ENCODE results near the gene ITGAX.

DNA sequence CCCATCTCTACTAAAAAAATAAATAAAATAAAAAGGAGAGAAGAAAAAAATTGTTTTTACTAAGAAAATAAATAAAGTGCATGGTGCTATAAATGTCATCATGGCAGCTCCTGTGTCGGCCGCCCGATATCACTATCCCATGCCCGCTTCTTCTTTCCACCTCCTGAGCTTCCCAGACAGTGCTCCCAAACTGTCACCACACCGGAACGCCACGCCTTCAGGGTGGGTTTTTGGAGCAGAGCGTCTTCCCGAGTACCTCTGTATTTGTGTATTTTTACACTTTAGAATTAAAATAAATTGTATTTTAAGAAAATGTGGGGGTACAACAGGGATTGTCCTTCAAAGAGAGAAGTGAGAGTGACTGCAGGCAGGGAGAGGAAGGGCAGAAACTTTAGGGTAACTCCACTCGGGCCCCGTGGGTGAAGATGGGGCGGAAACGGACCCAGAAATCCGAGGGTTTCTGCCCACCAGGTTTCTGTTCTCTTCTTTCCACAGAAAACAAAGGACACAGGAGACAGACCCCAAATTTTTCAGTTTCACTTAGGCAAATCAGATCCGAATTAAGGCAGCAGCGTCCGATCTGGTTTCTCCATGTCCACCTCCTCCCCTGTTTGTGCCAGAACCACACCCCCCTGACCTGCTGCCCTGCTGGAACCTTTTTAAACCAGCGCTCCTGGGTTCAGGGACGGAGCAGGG lies 3.6 kb upstream of the ITGAX start:
- no peak for TF ChIP-seq POLR2A (IDR thresholded peaks at IDR 0.05)
- TF ChIP-seq, protein P1, sequence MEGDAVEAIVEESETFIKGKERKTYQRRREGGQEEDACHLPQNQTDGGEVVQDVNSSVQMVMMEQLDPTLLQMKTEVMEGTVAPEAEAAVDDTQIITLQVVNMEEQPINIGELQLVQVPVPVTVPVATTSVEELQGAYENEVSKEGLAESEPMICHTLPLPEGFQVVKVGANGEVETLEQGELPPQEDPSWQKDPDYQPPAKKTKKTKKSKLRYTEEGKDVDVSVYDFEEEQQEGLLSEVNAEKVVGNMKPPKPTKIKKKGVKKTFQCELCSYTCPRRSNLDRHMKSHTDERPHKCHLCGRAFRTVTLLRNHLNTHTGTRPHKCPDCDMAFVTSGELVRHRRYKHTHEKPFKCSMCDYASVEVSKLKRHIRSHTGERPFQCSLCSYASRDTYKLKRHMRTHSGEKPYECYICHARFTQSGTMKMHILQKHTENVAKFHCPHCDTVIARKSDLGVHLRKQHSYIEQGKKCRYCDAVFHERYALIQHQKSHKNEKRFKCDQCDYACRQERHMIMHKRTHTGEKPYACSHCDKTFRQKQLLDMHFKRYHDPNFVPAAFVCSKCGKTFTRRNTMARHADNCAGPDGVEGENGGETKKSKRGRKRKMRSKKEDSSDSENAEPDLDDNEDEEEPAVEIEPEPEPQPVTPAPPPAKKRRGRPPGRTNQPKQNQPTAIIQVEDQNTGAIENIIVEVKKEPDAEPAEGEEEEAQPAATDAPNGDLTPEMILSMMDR (IDR thresholded peaks at IDR 0.05): no peak
